ENCODE measurements around the gene MEG3. TPM values are rescaled to one million over a fixed set of nuclear protein-coding genes. Genes with fewer than 3 reads are reported as not detected.

The MEG3 gene
- total and polyA plus RNA-seq, 2 of the 4 experiments (the other 2 are of a cell fraction): 31.5 to 556 TPM

- Histone ChIP-seq H3K14ac (replicated peaks; ENCODE audit: low read depth, low read length) (no peak overlapping the region), H2BK5ac (ENCODE audit: low read depth, low read length, poor library complexity, severe bottlenecking) (no peak overlapping the region), H4K91ac (ENCODE audit: insufficient read depth, low read depth, low read length) (no peak overlapping the region), H3K4me2 (ENCODE audit: low read depth, low read length) (no peak overlapping the region), H4K5ac (ENCODE audit: low read depth, low read length) (no peak overlapping the region), H2AK9ac (replicated peaks; ENCODE audit: low read depth, low read length, poor library complexity) (peak overlapping the region; percentile 63), H2BK15ac (ENCODE audit: low read depth, low read length) (no peak overlapping the region), H3K4me3 (ENCODE audit: insufficient read depth, low read depth, low read length) (no peak overlapping the region), H4K20me1 (ENCODE audit: insufficient read depth, low read length) (no peaks in the 10 kb centered on the region), H2BK120ac (ENCODE audit: low read depth, low read length) (no peak overlapping the region), H2BK20ac (ENCODE audit: low read depth, low read length) (no peak overlapping the region), H3K27ac (ENCODE audit: insufficient read depth, low read length) (no peak overlapping the region), H3K9me1 (ENCODE audit: insufficient read depth, low read length) (no peaks in the 10 kb centered on the region), H2AK5ac (ENCODE audit: low read depth, low read length) (no peak overlapping the region), H4K8ac (ENCODE audit: low read depth in 2 of 2, low read length in 2 of 2) (no peak overlapping the region), H3K4ac (ENCODE audit: low read depth, low read length) (no peak overlapping the region), H3K79me1 (ENCODE audit: low read depth in 1 of 2, low read length in 2 of 2) (no peaks in the 10 kb centered on the region), H3K9ac (ENCODE audit: low read depth, low read length) (no peak overlapping the region), H3K18ac (ENCODE audit: low read depth, low read length) (no peak overlapping the region; the same call in 1 of the 2 replicates), H3K36me3 (ENCODE audit: control insufficient read depth, insufficient read depth, low read length) (no peaks in the 10 kb centered on the region), H3K56ac (ENCODE audit: extremely low read depth, insufficient read depth, low read length) (no peak overlapping the region), H3K27me3 (ENCODE audit: control insufficient read depth, insufficient read depth, low read length) (peaks cover 28% of the 10 kb centered on the region), H3K9me3 (ENCODE audit: control insufficient read depth, insufficient read depth, low read length) (no peaks in the 10 kb centered on the region), H3K4me1 (ENCODE audit: control insufficient read depth, insufficient read depth, low read length) (peaks cover 9% of the 10 kb centered on the region; the same call in 1 of the 2 replicates), H3K23ac (ENCODE audit: low read depth, low read length) (no peak overlapping the region), H2AFZ (replicated peaks; ENCODE audit: low read length, poor library complexity) (no peak overlapping the region)
- no peak for ATAC-seq (ENCODE audit: low read depth)
- TF ChIP-seq MAFK (IDR thresholded peaks at IDR 0.05; ENCODE audit: low read depth, low read length): no peak
- TF ChIP-seq RAD21 (IDR thresholded peaks at IDR 0.05; ENCODE audit: low read length): no peak
- TF ChIP-seq, protein P1, sequence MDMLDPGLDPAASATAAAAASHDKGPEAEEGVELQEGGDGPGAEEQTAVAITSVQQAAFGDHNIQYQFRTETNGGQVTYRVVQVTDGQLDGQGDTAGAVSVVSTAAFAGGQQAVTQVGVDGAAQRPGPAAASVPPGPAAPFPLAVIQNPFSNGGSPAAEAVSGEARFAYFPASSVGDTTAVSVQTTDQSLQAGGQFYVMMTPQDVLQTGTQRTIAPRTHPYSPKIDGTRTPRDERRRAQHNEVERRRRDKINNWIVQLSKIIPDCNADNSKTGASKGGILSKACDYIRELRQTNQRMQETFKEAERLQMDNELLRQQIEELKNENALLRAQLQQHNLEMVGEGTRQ (IDR thresholded peaks at IDR 0.05; ENCODE audit: low read depth, low read length): no peak
- no peak for TF ChIP-seq BHLHE40 (IDR thresholded peaks at IDR 0.05; ENCODE audit: low read depth, low read length)
- TF ChIP-seq NFE2L2 (IDR thresholded peaks at IDR 0.05; ENCODE audit: low read depth, low read length): no peak
- no peak for TF ChIP-seq FOS (IDR thresholded peaks at IDR 0.05; ENCODE audit: low read depth, low read length)
- intact Hi-C loops (cut with micrococcal nuclease): no loop called here
- 90% methylated on average over 2 of the region's 14 CpGs; no CpG with 5 or more reads in 1 of the 2 experiments for WGBS, 2 experiments (ENCODE audit: extremely low coverage in 2 of 2, insufficient read length in 1 of 2)
- dilution Hi-C loops (cut with HindIII; ENCODE audit: low sequenced_read_pairs, unreplicated experiment): no loop called here
- in situ Hi-C loops (cut with MboI; ENCODE audit: low sequenced_read_pairs): no loop called here
- ChIA-PET POLR2A (ENCODE audit: unreplicated experiment) (no interaction called here), CTCF (no interaction called here)
- no peak for DNase-seq
- BruUV-seq (replicated peaks): no TSS peak
These were observed 49.1 kb upstream of the MEG3 start for GRCh38 chr14:100776681-100777365.
